Coronary artery (tissue), 2 donors: ENCODE data around the gene TSFM.
A peak's percentile ranks its signal among the peaks of the same experiment; 100 is the strongest.

Experiments
- DNase-seq: peaks from one replicate; pipeline ENCODE4 v3.0.0-alpha.2; 2017; ENCODE audit warnings: low spot score
- H3K27ac ChIP-seq, 2 donors: fragments of 200-600 bp; sonication (generic); one replicate each; pipeline ENCODE4 v1.5.1; 2016 to 2019
- H3K4me3 ChIP-seq: fragments of 200-600 bp; sonication (generic); 2 replicates; pipeline ENCODE4 v1.5.1; 2016; ENCODE audit warnings: mild to moderate bottlenecking, moderate library complexity
- CTCF ChIP-seq: fragments of 200-600 bp; sonication (generic); IDR thresholded peaks from one replicate; pipeline ENCODE4 v1.5.1; 2019; ENCODE audit warnings: antibody characterized with exemption

The TSFM gene

GRCh38 chr12:57754411-57755193, 28.0 kb upstream of the TSFM start, which contains the start of gene MARCHF9:
MARCHF9 (plus strand) TSS chr12:57755103; CDS start chr12:57755529, 426 bp downstream.
- peak within 1 kb of the TSS in 1 of 2 donors; percentile 64 for H3K27ac ChIP-seq
- DNase-seq: no peak
- no peak for TF ChIP-seq CTCF
- H3K4me3 ChIP-seq: peak within 1 kb of the TSS; percentile 89

- Histone ChIP-seq H3K27ac (peak overlapping the region in 1 of 2 donors; percentile 64), H3K4me3 (peak overlapping the region; percentile 89)
- no peak for DNase-seq
- TF ChIP-seq CTCF: no peak
Measured at GRCh38 chr12:57755194-57755453, 27.5 kb upstream of the TSFM start.

GRCh38 chr12:57755454-57756372, 26.9 kb upstream of the TSFM start:
- no peak for TF ChIP-seq CTCF
- DNase-seq: no peak
- peak overlapping the region; percentile 89 for H3K4me3 ChIP-seq
- H3K27ac ChIP-seq: peak overlapping the region in 1 of 2 donors; percentile 64

- no peak for DNase-seq
- Histone ChIP-seq H3K27ac (no peak overlapping the region), H3K4me3 (peak overlapping the region; percentile 8)
- no peak for TF ChIP-seq CTCF
Measured at GRCh38 chr12:57756406-57757341, 25.9 kb upstream of the TSFM start.

GRCh38 chr12:57757771-57758170, 24.8 kb upstream of the TSFM start:
- no peak for DNase-seq
- H3K4me3 ChIP-seq: no peak overlapping the region
- TF ChIP-seq CTCF: no peak
- no peak overlapping the region for H3K27ac ChIP-seq

GRCh38 chr12:57758552-57759359, 23.8 kb upstream of the TSFM start:
- H3K27ac ChIP-seq: no peak overlapping the region
- no peak overlapping the region for H3K4me3 ChIP-seq
- DNase-seq: no peak
- no peak for TF ChIP-seq CTCF
